Measurements from ENCODE around the gene ATP6V0E1. TPM values are rescaled to one million over a fixed set of nuclear protein-coding genes. Genes with fewer than 3 reads are reported as not detected.
"Not testable (repeated sequence)": the region's sequence is repeated elsewhere in the genome, so short reads cannot be mapped to it uniquely, and the experiment has no call there.

The ATP6V0E1 gene
- total RNA-seq, 1 experiment from 2014 or later, result 303 TPM

DNA sequence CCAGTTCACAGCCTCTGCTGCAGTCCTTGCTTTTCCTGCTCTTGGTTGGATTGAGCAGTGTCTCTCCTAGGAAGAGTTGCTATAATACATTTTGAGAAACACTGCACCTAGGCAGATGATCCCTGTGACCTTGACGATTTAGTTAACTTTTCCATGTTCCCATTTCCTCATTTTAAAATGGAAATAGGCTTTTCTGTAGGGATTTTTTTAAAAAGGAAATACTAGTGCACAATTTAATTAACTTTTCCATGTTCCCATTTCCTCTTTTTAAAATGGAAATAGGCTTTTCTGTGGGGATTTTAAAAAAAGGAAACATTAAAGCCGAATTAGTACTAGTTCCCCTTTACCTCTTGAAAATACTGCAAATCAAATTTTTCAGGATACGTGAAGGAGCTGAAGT is 4.7 kb downstream of the ATP6V0E1 start:
- no peak for DNase-seq (ENCODE audit: low read depth, low spot score)
- in situ Hi-C loops (cut with HindIII; ENCODE audit: low pct_unique_long_range_greater_than_20kb, low sequenced_read_pairs), result no loop called here

DNA sequence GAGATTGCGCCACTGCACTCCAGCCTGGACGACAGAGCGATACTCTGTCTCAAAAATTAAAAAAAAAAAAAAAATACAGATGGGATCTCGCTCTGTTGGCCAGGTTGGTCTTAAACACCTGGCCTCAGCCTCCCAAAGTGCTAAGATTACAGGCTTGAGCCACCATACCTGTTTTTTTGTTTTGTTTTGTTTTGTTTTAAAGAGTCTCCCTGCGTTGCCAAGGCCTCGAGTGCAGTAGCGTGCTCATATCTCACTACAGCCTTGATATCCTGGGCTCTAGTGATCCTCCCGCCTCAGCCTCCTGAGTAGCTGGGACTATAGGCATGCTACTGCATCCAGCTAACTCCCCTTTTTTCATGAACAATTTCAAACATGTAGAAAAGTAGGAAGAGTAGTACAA is 7.2 kb downstream of the ATP6V0E1 start:
- DNase-seq (ENCODE audit: low read depth, low spot score), result no peak
- in situ Hi-C loops (cut with HindIII; ENCODE audit: low pct_unique_long_range_greater_than_20kb, low sequenced_read_pairs), result no loop called here

DNA sequence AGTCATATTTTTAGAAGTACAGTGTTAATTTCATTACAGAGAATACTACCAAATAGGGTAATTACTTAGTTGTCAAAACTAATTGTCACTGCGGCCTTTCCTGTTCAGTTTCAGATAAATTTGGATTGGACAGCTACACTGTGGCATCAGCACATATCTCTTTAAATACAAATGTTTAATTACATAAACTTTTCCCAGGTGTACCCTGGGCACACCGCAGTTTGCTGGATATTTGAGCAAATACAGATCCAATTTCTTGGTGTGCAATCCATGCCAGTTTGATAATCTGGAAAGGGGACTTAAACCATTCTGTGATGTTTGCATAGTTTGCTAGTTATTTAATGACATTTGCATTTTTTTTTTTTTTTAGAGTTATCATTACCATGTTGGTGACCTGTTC is 10.8 kb downstream of the ATP6V0E1 start:
- in situ Hi-C loops (cut with HindIII; ENCODE audit: low pct_unique_long_range_greater_than_20kb, low sequenced_read_pairs), result no loop called here
- no peak for DNase-seq (ENCODE audit: low read depth, low spot score)

DNA sequence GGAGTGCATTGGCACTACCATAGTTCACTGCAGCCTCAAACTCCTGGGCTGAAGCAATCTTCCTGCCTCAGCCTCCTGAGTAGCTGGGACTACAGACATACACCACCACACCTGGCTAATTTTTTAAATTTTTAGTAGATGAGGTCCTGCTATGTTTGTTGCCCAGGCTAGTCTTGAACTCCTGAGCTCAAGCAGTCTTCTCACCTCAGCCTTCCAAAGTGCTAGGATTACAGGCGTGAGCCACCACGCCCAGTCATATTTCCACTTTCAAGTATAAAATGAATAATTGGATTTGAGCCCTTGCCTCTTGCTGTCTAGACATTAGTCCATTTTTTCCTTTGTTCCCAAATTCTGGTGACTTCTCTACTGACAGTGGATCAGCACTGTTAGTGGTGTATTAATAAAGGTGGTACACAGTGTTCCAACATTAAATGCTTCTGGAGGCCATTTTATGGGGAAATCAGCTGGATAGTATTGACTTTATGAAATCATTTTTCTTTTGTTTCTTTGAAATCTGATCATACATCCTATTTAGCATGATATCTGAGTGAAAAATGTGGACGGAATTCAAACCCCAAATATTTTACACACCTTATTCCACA is 15.9 kb downstream of the ATP6V0E1 start:
- no peak for DNase-seq (ENCODE audit: low read depth, low spot score)
- in situ Hi-C loops (cut with HindIII; ENCODE audit: low pct_unique_long_range_greater_than_20kb, low sequenced_read_pairs), result no loop called here

DNA sequence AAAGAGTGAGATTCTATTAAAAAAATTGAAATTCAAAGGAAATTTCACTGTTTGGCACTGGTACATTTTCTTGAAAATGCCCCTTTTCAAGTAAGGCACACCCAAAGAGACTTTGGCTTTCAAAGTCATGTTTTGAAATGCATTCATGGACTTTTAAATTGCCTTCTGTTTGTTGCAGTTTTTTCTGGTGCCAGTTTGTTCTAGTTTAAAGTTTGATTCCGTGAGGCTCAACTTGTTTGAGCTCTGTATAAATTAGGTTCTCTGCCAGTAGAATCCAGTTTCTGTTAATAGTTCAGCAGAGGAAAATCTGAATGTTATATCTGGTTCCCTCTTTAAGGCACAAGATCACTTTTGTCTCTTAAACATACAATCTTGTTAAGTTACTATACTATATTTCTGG is 16.4 kb downstream of the ATP6V0E1 start:
- no peak for DNase-seq (ENCODE audit: low read depth, low spot score)
- in situ Hi-C loops (cut with HindIII; ENCODE audit: low pct_unique_long_range_greater_than_20kb, low sequenced_read_pairs), result no loop called here

DNA sequence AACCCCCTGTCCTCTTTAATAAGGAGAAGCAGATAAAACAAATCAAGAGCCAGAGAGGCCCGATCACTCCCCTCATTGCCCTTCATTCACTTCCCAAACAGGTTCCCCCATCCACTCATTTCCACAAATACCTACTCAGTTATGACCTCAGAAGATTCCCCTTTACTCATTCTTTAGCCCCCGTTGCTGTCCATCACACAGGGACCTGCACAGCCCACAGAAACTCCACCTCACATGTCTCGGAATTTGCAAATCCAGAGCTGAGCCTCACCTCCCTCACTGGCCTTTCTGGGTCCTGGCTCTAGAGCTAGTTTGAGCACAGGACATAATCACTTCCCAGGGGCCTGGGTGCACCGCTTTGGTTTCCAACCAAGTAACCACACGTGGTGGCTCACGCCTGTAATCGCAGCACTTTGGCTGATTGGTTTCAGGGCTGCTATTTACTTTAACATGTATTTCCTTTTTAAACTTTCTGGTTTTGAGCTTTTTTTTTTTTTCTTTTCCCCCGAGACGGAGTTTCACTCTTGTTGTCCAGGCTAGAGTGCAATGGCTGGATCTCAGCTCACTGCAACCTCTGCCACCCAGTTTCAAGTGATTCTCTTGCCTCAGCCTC is 17.8 kb downstream of the ATP6V0E1 start:
- DNase-seq (ENCODE audit: low read depth, low spot score), result no peak
- in situ Hi-C loops (cut with HindIII; ENCODE audit: low pct_unique_long_range_greater_than_20kb, low sequenced_read_pairs), result no loop called here

DNA sequence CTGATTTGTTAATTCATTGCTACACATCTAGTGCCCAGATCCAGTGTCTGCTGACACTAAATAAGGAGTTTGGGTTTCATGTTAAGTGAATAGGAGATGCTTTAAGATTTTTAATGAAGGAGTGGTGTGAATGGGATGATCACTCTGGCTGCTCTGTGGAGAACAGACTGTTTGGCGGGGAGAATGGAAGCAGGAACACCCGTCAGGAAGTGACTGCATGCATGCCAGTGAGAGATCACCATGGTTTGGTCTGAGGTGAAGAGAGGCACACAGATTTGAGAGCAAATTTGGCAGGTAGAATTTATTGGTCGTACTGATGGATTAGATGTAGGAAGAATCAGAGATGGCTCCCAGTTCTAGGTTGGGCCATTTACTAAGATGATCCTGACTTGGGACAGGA is 19.8 kb downstream of the ATP6V0E1 start:
- no peak for DNase-seq (ENCODE audit: low read depth, low spot score)
- in situ Hi-C loops (cut with HindIII; ENCODE audit: low pct_unique_long_range_greater_than_20kb, low sequenced_read_pairs), result no loop called here

DNA sequence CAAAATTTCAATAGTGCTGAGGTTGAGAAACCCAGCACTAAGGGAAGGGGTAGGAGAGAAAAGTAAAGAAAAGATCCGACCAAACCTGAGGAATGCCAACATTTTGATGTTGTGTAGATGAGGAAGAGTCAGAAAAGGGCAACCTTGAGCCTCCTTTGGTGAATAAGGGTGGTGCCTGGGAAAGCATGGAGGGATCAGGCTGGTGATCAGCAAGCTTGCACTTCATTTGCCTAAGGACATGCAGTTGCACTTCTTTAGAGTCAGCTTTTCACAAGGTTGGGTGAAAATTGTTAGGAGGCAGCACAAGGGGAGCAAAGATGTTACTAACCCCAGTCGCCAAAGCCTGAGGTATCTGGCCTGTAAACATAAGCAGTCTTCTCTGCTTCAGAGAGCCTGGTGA is 20.4 kb downstream of the ATP6V0E1 start:
- DNase-seq (ENCODE audit: low read depth, low spot score), result no peak
- in situ Hi-C loops (cut with HindIII; ENCODE audit: low pct_unique_long_range_greater_than_20kb, low sequenced_read_pairs), result no loop called here

DNA sequence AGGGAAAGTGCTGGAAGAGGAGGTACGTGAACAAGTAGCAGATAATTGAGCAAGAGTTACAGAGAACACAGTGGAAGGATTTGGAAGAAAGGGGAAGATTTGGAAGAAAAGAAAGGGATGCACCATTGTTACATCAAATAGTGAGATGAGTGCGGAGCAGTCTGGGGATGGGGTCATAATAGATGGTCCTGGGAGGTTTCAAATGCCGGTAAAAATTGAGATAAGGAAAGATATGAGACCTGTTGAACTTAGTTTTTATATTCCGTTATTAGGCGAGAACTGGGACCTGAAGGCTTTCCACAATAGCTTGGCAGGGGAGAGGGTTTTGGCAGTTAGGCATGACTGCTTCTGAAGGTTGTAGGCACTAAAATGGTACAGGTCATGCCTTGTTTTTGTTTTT is 20.9 kb downstream of the ATP6V0E1 start:
- in situ Hi-C loops (cut with HindIII; ENCODE audit: low pct_unique_long_range_greater_than_20kb, low sequenced_read_pairs), result no loop called here
- DNase-seq (ENCODE audit: low read depth, low spot score), result no peak

DNA sequence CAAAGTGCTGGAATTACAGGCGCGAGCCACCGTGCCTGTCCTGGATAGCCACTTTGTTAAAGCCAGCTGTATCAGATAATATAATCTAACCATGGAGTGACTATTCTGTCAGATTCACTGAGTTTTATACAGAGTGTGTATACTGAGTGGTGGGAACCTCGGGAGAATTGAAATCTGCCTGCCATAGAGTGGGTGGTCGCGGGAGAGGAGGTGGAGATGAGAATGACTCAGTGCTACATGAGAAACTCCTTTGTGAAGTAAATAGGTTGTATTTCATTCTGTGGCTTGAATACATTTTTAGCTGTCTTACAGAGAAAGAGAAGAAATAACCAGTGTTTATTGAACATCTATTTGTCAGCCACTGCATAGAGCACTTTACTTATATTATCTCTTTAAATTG is 26.4 kb downstream of the ATP6V0E1 start:
- DNase-seq (ENCODE audit: low read depth, low spot score), result peak; percentile 18
- in situ Hi-C loops (cut with HindIII; ENCODE audit: low pct_unique_long_range_greater_than_20kb, low sequenced_read_pairs), result no loop called here

DNA sequence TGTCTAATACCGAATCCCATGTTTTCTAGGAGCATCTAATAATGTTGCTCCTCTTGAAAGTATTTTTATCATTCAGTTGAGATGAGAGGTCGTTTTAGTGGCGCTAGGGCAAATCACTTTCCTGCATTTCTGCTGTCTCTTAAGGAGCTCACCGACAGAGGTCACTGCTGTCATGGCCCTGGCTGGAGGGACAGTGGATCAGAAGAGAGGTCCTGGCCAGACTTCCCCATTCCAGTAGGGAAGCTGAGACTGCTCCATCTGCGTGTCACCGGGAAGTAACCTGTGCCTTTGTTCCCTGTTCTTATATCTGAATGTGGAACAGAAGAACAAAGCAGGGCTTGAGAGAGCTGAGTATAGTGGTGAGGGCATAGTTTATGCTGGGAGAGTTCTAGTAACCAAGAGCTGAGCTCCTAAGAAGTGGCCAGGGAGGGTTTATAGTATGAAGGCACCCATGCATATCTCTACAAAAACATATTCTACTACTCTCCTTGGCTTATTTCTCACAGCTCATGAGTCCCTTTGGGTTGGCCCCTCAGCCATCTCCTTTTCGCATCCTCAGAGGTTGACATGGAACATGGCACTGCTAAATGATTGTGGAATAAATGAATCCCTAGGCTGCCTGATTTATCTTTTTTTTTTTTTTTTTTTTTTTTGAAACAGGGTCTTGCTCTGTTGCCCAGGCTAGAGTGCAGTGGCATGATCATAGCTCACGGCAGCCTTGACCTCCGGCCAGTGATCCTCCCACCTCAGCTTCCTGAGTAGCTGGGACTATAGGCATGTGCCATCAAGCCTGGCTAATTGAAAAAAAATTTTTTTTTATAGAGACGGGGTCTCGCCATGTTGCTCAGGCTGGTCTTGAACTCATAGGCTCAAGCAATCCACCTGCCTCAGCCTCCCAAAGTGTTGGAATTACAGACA is 27.2 kb downstream of the ATP6V0E1 start:
- in situ Hi-C loops (cut with HindIII; ENCODE audit: low pct_unique_long_range_greater_than_20kb, low sequenced_read_pairs), result no loop called here
- peak; percentile 73 for DNase-seq (ENCODE audit: low read depth, low spot score)

DNA sequence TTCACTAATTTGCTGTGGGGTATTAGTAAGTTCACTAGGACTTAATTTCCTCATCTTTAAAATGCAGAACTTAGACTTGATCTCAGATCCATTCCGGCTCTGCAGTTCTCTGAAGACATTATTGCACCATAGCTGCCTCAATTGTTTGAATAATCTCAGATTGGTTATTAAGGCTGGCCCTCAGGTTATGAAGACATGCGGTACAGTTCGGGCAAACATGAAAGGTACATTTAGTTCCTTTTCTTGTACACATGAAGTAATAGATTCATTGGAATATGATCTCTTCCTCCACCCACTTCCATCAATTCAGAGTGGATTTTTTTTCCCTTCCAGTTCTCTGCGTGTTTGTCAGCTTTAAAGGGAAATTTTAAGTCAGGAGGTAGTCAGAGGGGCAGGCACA is 28.0 kb downstream of the ATP6V0E1 start:
- DNase-seq (ENCODE audit: low read depth, low spot score), result no peak
- in situ Hi-C loops (cut with HindIII; ENCODE audit: low pct_unique_long_range_greater_than_20kb, low sequenced_read_pairs), result no loop called here

DNA sequence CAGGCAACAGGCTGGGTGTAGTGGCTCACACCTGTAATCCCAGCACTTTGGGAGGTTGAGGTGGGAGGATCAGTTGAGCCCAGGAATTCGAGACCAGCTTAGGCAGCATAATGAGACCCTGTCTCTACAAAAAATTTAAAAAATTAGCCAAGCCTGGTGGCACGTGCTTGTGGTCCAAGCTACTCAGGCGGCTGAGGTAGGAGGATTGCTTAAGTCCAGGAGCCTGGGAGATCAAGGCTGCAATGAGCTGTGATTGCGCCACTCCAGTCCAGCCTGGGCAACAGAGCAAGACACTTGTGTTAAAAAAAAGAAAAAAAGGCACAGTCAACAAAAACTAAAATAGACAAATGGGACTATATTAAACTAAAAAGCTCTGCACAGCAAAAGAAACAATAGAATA is 29.3 kb downstream of the ATP6V0E1 start:
- no peak for DNase-seq (ENCODE audit: low read depth, low spot score)
- in situ Hi-C loops (cut with HindIII; ENCODE audit: low pct_unique_long_range_greater_than_20kb, low sequenced_read_pairs), result no loop called here

DNA sequence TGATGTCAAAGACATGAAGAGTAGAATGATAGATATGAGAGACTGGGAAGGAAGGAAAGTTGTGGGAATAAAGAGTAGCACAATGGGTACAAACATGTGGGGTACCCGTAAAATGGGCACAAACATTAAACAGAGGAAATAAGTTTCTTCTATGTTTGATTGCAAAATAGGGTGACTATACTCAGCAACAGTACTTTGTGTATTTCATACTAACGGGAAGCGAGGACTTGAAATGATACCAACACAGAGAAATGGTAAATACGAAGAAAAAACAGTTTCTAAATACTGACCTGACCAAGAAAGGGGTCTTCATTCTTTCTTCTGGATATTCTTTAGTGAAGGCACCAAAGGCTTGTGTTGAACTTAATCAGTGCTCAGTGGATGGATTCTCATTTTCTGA is 31.1 kb downstream of the ATP6V0E1 start:
- in situ Hi-C loops (cut with HindIII; ENCODE audit: low pct_unique_long_range_greater_than_20kb, low sequenced_read_pairs), result no loop called here
- DNase-seq (ENCODE audit: low read depth, low spot score), result no peak

DNA sequence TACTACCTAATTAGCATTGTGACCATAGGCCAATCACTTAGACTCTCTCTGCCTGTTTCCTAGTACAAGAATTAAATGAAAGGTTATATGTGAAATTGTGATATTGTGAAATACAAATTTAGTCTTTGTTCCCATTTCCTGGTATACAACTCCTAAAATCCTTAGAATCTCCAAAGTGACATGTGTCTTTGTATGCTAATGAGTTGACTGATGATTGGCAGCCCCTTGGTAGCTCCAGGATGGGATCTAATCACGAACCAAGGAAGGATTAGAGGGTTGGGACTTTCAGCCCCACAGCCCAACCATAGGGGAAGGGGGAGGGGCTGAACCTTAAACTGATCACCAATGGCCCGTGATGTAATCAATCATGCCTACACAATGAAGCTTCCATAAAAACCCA is 31.6 kb downstream of the ATP6V0E1 start:
- in situ Hi-C loops (cut with HindIII; ENCODE audit: low pct_unique_long_range_greater_than_20kb, low sequenced_read_pairs), result no loop called here
- no peak for DNase-seq (ENCODE audit: low read depth, low spot score)

DNA sequence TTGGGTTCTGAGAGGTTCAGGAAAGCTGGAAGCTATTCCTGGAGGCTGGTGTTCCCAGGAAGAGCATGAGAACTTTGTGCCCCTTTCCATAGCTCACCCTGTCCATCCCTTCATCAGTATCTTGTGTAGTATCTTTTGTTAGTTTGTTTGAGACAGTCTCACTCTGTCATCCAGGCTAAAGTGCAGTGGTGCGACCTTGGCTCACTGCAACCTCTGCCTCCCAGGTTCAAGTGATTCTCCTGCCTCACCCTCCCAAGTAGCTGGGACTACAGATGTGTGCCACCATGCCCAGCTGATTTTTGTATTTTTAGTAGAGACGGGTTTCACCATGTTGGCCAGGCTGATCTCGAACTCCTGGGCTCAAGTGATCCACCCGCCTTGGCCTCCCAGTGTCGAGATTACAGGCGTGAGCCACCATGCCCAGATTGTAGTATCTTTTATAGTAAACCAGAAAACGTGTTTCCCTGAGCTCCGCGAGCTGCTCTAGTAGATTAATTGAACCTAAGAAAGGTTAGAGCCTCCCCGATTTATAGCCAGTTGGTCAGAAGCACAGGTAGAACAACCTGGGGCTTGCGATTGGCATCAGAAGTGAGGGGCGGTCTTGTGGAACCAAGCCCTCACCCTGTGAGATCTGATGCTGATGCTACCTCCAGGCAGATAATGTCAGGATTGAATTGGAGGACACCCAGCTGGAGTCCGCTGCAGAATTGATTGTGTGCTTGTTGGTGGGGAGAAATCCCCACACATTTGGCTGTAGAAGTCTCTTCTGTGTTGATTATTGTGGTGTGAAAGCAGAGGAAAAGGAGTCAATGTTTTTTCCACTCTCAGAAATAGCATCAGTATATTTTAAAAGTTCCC is 32.3 kb downstream of the ATP6V0E1 start:
- in situ Hi-C loops (cut with HindIII; ENCODE audit: low pct_unique_long_range_greater_than_20kb, low sequenced_read_pairs), result no loop called here
- DNase-seq (ENCODE audit: low read depth, low spot score), result no peak

DNA sequence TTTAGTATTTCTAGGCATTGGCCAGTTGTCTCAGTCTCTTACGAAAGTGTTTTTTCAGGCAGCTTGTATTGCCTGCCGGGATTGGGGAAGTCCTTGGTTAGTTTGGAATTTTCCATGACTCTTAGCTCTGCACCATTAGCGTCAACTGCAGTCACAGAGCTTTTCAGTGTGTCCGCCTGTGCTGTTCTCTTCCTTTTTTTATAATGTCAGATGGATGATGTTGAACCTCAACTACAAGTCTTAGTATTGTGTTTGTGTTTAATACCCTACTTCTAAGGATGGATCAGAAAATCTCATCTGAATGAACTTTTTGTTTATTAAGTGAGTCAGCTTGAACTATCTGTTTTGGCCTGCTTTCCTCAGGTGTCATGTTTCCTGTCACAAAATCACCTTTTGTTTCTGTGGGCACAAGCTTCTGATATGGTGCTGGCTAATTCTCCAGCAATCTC is 33.1 kb downstream of the ATP6V0E1 start:
- in situ Hi-C loops (cut with HindIII; ENCODE audit: low pct_unique_long_range_greater_than_20kb, low sequenced_read_pairs), result no loop called here
- peak; percentile 94 for DNase-seq (ENCODE audit: low read depth, low spot score)

DNA sequence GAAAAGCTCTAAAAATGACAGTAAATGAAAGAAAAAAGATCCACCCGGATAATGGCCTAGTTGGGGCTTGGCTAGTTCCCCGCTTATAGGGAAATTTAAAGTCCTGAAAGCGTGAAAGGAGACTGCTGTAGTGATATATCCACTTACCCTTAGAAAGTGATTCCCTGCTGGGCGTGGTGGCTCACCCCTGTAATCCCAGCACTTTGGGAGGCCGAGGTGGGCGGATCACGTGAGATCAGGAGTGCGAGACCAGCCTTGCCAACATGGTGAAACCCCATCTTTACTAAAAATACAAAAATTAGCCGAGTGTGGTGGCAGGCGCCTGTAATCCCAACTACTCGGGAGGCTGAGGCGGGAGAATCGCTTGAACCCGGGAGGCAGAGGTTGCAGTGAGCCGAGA is 33.5 kb downstream of the ATP6V0E1 start:
- DNase-seq (ENCODE audit: low read depth, low spot score); in situ Hi-C loops (cut with HindIII; ENCODE audit: low pct_unique_long_range_greater_than_20kb, low sequenced_read_pairs): not testable (repeated sequence)
